GM19397 (cell line): ENCODE results near the gene CLCN2.

Experiments used
- ATAC-seq: cut with Tn5 transposase; IDR thresholded peaks from one replicate; pipeline ENCODE4 v1.9.1; 2021; ENCODE audit warnings: mild to moderate bottlenecking, moderate library complexity; ENCODE audit not compliant: unreplicated experiment

CLCN2 gene

GRCh38 chr3:184361932-184362667 lies 695 bp upstream of the CLCN2 start:
- ATAC-seq: peak; percentile 3

GRCh38 chr3:184360929-184361531 lies 375 bp downstream of the CLCN2 start:
- ATAC-seq: peak; percentile 4

DNA sequence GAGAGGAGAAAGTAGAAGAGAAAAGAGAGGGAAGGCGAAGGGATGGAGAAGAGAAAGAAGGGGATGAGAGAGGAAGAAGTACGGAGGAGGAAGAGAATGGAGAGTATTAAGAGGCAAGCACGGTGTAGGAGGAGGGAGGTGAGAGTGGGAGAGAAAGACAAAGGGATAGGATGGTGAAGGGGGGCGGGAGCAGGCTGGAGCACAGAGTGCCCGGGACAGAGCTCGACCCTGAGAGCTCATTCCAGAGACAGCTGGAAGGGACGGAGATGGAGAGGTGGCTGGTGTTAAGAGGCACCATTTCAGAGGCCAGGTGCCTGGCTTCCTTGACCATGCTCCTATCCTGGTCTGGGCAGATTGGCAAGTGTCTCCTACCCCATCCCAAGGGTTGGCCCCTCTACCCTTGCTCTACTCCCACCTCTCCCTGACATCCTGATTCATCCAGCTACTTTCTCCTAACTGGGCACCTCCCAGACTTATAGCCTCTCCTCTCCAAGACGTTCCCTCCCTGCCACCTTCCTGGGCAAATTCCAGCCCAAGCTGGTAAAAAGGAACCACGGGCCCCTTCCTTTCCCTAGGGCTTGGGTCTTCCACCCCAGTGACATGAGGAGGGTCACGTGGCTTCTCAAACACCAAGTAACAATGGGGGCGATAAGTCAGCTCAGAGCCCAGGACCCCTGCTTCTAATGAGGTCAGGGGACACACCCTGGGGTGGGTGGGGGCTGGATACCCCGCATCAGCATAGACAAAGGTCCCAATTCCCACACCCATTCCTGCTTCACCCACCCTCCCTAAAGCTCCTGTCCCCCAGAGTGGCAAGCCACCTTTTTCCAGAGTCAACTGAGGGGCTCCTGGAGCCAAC lies 1.1 kb downstream of the CLCN2 start:
- no peak for ATAC-seq

- ATAC-seq: no peak
Measured at GRCh38 chr3:184359610-184360009, 1.8 kb downstream of the CLCN2 start.

DNA sequence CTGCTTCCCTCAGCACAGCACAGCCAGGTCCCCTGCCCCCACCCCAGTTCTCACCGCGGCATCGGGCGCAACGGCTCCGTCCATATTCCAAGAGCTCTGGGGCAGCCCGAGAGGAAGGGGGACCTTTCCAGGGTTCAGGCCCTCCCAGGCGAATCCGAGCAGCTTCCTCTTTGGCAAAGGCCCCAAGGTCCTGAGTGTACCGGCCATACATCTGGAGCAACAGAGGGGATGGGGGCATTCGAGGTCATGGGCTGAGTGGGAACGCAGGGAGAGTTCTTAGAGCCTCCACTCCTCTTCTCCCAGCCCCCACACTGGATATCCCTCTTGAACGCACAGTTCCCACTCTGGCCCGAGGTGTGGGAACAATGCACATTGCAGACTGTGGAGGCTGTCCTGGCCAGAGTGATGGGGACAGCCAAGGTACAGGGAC lies 2.5 kb downstream of the CLCN2 start:
- no peak for ATAC-seq

DNA sequence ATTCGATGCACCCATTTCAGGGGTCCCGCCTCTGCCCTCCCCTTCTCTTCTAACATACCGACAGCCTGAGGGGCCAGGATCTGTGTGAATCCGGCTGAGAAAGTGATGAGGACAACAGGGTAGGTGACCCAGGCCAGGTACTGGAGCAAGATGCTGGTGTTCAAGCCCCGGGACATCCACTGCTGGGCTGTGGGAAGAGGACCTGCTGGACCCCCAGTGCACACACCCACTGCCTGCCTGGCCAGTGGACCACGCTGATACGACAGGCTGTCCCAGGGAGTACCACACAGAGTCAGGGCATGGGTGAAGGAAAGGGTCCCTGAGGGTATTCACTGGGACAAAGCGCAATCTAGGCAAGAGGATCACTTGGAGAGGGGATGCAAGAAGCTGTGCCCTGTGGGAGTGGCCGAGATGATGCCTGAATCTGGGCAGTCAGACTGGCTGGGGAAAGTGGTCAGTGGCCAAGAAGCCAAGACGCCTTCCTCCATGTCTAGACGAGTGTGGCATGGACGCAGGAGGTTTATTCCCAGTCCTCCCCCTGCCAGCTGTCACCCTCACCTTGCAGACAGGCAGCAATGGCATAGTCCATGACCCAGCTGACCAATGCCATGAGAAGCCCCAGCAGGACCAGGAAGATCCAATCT lies 3.2 kb downstream of the CLCN2 start:
- no peak for ATAC-seq

GRCh38 chr3:184357248-184358123 lies 3.9 kb downstream of the CLCN2 start:
- no peak for ATAC-seq

GRCh38 chr3:184355261-184356040 lies 6.0 kb downstream of the CLCN2 start:
- no peak for ATAC-seq

GRCh38 chr3:184354754-184355153 lies 6.7 kb downstream of the CLCN2 start:
- ATAC-seq: no peak

GRCh38 chr3:184354121-184354728 lies 7.2 kb downstream of the CLCN2 start:
- ATAC-seq: no peak

DNA sequence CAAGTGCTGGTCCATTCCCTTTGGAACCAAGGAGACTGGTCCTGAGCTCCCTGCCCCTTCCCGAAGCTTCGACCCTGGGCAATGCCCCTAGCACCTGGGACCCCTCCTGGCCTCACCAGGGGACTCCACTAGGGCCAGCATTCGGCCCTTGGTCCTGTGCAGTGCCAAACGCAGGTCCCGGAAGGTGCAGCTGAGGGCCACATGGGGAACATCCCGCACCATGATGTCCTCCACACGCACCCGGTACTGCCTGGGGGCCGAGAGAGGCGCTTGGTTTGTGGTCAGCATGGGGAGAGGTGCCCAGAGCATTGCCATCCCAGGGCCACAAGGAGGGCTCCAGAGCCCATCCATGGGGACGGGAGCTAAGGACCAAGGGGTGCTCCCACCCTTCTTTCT lies 7.9 kb downstream of the CLCN2 start:
- ATAC-seq: no peak

DNA sequence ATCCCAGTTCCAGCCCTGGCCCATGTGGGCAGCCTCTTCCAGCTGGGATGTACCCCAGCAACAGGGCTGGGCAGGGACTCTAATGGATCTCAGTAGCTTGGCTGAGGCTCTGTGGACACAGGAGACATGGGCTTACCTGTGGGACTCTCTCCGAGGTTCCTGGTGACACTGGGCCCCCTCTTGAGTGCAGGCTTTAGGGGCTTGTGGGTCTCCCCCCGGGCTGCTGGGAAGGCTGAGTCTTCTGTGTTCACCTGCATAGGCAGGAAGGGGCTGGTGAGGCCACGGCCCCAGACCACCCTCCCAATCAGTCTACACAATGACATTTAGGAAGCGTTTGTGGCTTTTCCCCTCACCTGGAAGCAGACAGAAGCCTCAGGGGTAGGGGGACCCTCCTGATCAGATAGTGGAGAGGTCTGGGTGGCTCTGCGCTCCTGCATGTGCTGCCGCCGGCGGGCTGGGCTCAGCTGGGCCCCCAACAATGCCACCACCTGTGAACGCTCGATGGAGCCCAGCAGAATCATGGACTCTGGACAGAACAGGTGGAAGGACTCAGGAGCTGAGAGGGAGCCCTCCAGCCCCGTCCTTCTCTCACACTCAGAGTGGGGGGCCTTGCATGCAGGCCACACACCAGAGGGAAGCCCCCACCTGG lies 8.4 kb downstream of the CLCN2 start:
- no peak for ATAC-seq

- no peak for ATAC-seq
Measured at GRCh38 chr3:184352149-184352785, 9.1 kb downstream of the CLCN2 start.

DNA sequence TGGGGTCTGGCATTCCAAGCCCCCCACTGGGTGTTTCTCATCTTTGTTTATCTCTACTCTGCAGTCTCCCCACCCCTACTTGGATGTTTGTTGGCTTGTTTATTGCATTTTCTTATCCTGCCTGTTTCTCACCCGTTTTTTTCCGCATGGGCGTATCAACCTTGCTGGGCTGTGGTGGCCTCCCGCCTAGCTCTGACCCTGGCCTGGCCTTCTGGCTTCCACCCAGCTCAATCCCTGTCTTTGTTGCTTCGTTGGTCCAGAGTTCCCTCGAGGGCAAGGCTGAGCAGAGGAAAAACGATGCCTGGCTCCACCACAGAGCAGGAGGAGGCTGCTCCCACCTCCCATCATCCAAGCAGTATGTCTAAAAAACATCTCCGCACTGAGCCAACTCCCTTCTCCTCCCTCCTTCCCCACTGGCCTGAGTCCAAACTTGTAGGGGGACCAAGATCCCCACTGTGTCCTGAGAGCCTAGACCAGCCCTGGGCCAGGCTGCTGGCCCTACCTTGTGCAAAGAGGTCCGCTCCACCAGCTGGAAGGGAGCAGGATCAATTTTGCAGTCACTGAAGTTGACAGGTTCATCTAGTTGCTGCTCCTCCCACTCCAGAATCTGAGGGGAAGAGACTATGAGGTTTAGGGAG lies 9.8 kb downstream of the CLCN2 start:
- ATAC-seq: no peak

GRCh38 chr3:184350618-184351017 lies 10.8 kb downstream of the CLCN2 start:
- no peak for ATAC-seq

DNA sequence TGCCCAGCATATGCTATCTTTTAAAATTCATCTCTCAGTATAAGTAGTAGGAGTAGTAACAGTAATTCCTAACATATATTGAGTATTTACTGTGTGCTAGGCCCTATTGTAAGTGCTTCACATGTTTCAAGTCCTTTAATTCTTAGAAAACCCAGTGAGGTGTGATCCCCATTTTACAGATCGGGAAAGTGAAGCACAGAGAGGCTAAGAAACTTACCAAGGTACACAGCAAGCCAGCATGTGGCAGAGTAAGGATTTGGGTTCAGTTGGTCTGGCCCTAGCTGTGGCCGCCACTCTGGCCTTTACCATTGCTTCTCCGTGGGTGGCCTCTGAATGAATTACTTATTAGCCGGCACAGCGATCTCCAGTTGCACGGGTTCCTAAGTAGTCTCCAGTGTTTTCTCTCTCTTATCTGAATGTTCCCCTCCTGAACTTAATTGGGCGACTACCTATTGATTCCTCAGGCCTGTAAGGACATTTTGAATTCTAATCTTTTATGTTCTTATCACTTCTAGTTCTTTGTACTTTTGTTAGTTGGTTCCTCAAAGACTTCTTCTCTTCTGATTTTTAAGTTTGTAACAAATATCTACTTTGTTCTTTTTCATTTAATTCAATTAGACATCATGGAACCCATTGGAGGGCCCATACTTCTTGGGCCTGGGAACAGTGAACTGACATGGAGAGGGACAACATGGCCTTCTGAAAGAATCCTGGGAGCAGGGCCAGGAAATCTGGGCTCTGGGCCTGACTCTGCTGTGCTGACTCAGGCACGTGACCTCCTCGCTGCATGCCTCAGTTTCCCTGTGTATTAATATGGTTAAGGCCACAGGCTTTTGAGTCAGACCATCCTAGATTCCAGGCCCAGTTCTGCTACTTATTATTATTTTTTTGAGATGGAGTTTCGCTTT lies 11.6 kb downstream of the CLCN2 start:
- ATAC-seq: no peak

GRCh38 chr3:184348057-184348382 lies 13.4 kb downstream of the CLCN2 start:
- ATAC-seq: no peak
